ENCODE results near the gene TOR2A.

Gene TOR2A

GRCh38 chr9:127682351-127683136 is 52.5 kb downstream of the TOR2A start:
- no peak for DNase-seq (ENCODE audit: extremely low spot score, insufficient read length, low read depth)
- FAIRE-seq: no peak
